ENCODE data around the gene PMVK.
A peak's percentile ranks its signal among the peaks of the same experiment; 100 is the strongest.

The PMVK gene

DNA sequence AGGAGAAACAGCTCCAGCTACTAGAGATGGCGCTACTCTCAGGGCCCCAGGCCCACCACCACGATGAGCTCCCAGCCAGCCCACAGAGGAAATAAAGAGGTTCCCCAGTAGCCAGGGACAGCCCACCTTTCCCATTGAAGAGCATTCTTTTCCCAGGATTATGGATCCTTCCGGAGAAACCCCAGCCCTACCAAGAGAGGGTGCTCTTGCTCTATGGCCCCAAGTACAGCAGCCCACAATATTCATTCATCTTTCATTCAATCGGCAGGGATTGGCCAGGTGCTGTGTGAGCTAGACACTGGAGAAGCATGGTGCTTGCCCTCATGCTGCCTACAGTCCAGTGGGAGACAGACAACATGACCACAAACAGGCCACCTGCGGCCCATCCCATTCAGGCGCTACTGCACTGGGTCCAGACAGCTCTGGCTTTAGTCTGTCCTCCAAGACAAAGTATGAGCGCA, 29.9 kb downstream of the PMVK start:
- Histone ChIP-seq H3K36me3 (ENCODE audit: insufficient read depth, low read length) (no peaks in the 10 kb centered on the region), H3K4me3 (no peak overlapping the region), H3K9ac (ENCODE audit: insufficient read length) (no peak overlapping the region), H3K9me3 (ENCODE audit: low read depth, low read length) (no peaks in the 10 kb centered on the region), H3K27ac (no peak overlapping the region)
- TF ChIP-seq EZH2 (IDR thresholded peaks at IDR 0.05): no peak
- no peak for TF ChIP-seq POLR2AphosphoS5 (IDR thresholded peaks at IDR 0.05; ENCODE audit: borderline replicate concordance, low read depth, low read length)
- TF ChIP-seq FOXP2 (optimal IDR thresholded peaks at IDR 0.05; ENCODE audit: control extremely low read depth, extremely low read length, insufficient read depth): no peak
- DNase-seq (ENCODE audit: low read depth, low spot score): no peak

DNA sequence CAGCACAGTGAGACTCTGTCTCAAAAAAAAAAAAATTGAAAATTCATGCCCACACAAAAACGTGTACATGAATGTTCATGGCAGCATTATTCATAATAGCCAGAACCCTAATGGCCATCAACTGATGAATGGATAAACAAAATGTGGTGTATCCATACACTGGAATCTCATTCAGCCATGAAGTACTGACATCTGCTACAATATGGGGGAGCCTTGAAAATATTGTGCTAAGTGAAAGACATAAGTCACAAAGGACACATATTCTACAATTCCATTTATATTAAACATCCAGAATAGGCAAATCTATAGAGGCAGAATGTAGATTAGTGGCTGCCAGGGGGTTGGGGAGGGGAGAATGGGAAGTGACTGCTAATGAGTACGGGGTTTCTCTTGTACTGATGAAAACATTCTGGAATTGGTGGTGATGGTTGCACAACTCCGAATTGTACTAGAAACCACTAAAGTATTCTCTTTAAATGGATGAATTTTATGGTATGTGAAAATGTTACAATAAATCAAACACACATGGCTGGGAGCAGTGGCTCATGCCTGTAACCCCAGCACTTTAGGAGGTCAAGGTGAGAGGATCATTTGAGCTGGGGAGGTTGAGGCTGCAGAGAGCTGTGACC, 33.5 kb downstream of the PMVK start:
- no peak for TF ChIP-seq FOXP2 (optimal IDR thresholded peaks at IDR 0.05; ENCODE audit: control extremely low read depth, extremely low read length, insufficient read depth)
- TF ChIP-seq EZH2 (IDR thresholded peaks at IDR 0.05): no peak
- no peak for TF ChIP-seq POLR2AphosphoS5 (IDR thresholded peaks at IDR 0.05; ENCODE audit: borderline replicate concordance, low read depth, low read length)
- DNase-seq (ENCODE audit: low read depth, low spot score): no peak
- H3K36me3 ChIP-seq (ENCODE audit: insufficient read depth, low read length): no peaks in the 10 kb centered on the region

DNA sequence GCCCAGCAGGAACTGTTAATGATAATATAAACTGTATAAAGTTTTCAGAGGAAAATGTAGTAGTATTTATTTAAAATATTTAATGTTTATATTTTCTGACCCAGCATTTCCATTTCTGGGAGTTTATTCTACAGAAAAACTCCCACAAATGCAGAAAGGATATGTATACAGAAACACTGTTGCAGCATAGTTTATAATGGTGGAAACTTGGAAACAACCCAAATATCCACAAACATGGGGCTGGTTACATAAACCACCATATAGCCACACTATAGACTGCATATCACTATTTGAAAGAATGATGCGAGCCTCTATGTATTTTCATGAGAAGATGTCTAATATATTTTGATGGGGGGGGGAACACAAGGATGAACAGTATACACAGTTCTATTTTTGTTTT, 34.9 kb downstream of the PMVK start:
- no peak for DNase-seq (ENCODE audit: low read depth, low spot score)
- H3K27ac ChIP-seq: no peak overlapping the region
- H3K4me3 ChIP-seq: no peak overlapping the region
- no peak for TF ChIP-seq POLR2AphosphoS5 (IDR thresholded peaks at IDR 0.05; ENCODE audit: borderline replicate concordance, low read depth, low read length)
- no peaks in the 10 kb centered on the region for H3K36me3 ChIP-seq (ENCODE audit: insufficient read depth, low read length)
- H3K9me3 ChIP-seq (ENCODE audit: low read depth, low read length): no peaks in the 10 kb centered on the region
- no peak overlapping the region for H3K9ac ChIP-seq (ENCODE audit: insufficient read length)

More for the DNA sequence above, 33.5 kb downstream of the PMVK start:
- H3K27ac ChIP-seq: no peak overlapping the region
- H3K4me3 ChIP-seq: no peak overlapping the region
- H3K9ac ChIP-seq (ENCODE audit: insufficient read length): no peak overlapping the region
- no peaks in the 10 kb centered on the region for H3K9me3 ChIP-seq (ENCODE audit: low read depth, low read length)

GRCh38 chr1:154899041-154899440, 37.5 kb downstream of the PMVK start:
- no peak overlapping the region for H3K9ac ChIP-seq (ENCODE audit: insufficient read length)
- no peak for DNase-seq (ENCODE audit: low read depth, low spot score)
- H3K4me3 ChIP-seq: no peak overlapping the region
- H3K36me3 ChIP-seq (ENCODE audit: insufficient read depth, low read length): no peaks in the 10 kb centered on the region
- H3K9me3 ChIP-seq (ENCODE audit: low read depth, low read length): no peaks in the 10 kb centered on the region
- H3K27ac ChIP-seq: no peak overlapping the region
- TF ChIP-seq FOXP2 (optimal IDR thresholded peaks at IDR 0.05; ENCODE audit: control extremely low read depth, extremely low read length, insufficient read depth): no peak
- TF ChIP-seq POLR2AphosphoS5 (IDR thresholded peaks at IDR 0.05; ENCODE audit: borderline replicate concordance, low read depth, low read length): no peak
- no peak for TF ChIP-seq EZH2 (IDR thresholded peaks at IDR 0.05)

DNA sequence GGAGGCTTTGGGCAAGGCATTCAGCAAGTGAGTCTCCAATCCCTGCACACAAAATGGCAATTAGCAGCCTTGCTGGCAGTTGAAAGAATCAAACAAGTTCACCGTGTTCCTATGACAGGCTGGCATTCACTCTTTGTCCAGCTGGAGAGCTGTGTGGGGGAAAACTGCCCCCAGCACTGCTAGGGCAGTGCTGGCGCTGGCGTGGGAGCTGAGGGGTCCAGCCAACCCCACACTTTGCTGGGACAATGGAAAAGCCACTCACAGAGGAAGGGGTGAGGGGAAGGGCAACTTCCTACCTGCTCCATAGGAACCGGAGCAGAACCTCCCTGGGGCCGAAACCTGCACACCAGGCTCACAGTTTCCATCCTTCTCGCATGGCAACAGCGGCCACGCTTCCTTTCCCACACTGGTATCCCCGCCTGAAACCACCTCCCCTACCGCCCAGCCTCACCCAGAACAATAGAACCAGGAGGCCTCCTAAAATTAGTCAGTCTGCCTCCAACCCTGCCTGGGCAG, 39.7 kb downstream of the PMVK start:
- Histone ChIP-seq H3K4me3 (no peak overlapping the region), H3K36me3 (ENCODE audit: insufficient read depth, low read length) (no peaks in the 10 kb centered on the region), H3K27ac (no peak overlapping the region), H3K9ac (ENCODE audit: insufficient read length) (no peak overlapping the region), H3K9me3 (ENCODE audit: low read depth, low read length) (no peaks in the 10 kb centered on the region)
- DNase-seq (ENCODE audit: low read depth, low spot score): no peak
- TF ChIP-seq POLR2AphosphoS5 (IDR thresholded peaks at IDR 0.05; ENCODE audit: borderline replicate concordance, low read depth, low read length) (no peak), EZH2 (IDR thresholded peaks at IDR 0.05) (no peak), FOXP2 (optimal IDR thresholded peaks at IDR 0.05; ENCODE audit: control extremely low read depth, extremely low read length, insufficient read depth) (no peak)

DNA sequence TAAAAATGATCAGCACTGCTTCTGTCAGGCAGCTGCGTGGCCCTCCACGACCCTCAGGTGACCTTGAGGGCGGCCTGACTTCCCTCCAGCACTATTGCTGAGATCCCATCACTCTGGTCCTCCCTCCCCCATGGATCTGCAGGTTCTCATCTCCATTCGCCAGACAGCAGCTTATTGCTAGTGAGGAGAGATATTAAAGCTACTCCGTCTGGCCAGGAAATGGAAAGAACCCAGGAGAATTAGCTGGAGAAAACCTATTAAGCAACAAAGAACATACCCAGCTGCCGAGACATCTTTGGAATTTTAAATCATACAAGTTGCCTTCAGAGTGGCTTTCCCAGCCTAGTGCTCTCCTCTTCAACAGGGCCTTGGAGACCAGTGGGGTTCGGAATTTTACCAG, 40.7 kb downstream of the PMVK start:
- H3K4me3 ChIP-seq: no peak overlapping the region
- no peak for TF ChIP-seq POLR2AphosphoS5 (IDR thresholded peaks at IDR 0.05; ENCODE audit: borderline replicate concordance, low read depth, low read length)
- no peak for TF ChIP-seq EZH2 (IDR thresholded peaks at IDR 0.05)
- TF ChIP-seq FOXP2 (optimal IDR thresholded peaks at IDR 0.05; ENCODE audit: control extremely low read depth, extremely low read length, insufficient read depth): no peak
- no peaks in the 10 kb centered on the region for H3K36me3 ChIP-seq (ENCODE audit: insufficient read depth, low read length)
- no peak overlapping the region for H3K9ac ChIP-seq (ENCODE audit: insufficient read length)
- H3K27ac ChIP-seq: peak overlapping the region; percentile 27; the same call in 1 of the 2 replicates
- no peak for DNase-seq (ENCODE audit: low read depth, low spot score)
- no peaks in the 10 kb centered on the region for H3K9me3 ChIP-seq (ENCODE audit: low read depth, low read length)

- Histone ChIP-seq H3K4me3 (no peak overlapping the region), H3K27ac (no peak overlapping the region), H3K36me3 (ENCODE audit: insufficient read depth, low read length) (no peaks in the 10 kb centered on the region), H3K9ac (ENCODE audit: insufficient read length) (no peak overlapping the region), H3K9me3 (ENCODE audit: low read depth, low read length) (no peaks in the 10 kb centered on the region)
- DNase-seq (ENCODE audit: low read depth, low spot score): no peak
- no peak for TF ChIP-seq EZH2 (IDR thresholded peaks at IDR 0.05)
- TF ChIP-seq POLR2AphosphoS5 (IDR thresholded peaks at IDR 0.05; ENCODE audit: borderline replicate concordance, low read depth, low read length): no peak
- no peak for TF ChIP-seq FOXP2 (optimal IDR thresholded peaks at IDR 0.05; ENCODE audit: control extremely low read depth, extremely low read length, insufficient read depth)
These were observed 45.1 kb downstream of the PMVK start for GRCh38 chr1:154891452-154891851.

DNA sequence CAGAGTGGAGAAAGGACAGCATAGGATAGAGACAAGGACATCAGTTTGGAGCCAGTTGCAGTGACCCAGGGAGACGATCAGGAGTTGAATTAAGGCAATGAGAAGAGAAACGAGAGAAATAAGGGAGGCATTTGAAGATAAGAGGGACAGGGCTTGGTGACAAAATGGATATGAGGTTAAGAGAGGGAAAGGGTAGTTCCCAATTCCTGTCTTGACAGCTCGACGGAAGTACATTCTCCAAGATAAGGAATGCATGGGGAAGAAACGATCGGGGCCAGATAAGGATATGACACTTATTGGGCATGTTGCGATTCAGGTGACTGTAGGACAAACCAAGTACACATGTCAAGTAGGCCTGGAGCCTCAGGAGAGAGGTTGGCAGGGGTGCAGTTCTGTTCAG, 47.8 kb downstream of the PMVK start:
- no peak for DNase-seq (ENCODE audit: low read depth, low spot score)
- TF ChIP-seq EZH2 (IDR thresholded peaks at IDR 0.05): no peak
- no peak for TF ChIP-seq FOXP2 (optimal IDR thresholded peaks at IDR 0.05; ENCODE audit: control extremely low read depth, extremely low read length, insufficient read depth)
- no peak for TF ChIP-seq POLR2AphosphoS5 (IDR thresholded peaks at IDR 0.05; ENCODE audit: borderline replicate concordance, low read depth, low read length)
- Histone ChIP-seq H3K4me3 (no peak overlapping the region), H3K36me3 (ENCODE audit: insufficient read depth, low read length) (no peaks in the 10 kb centered on the region), H3K9me3 (ENCODE audit: low read depth, low read length) (no peaks in the 10 kb centered on the region), H3K9ac (ENCODE audit: insufficient read length) (no peak overlapping the region), H3K27ac (no peak overlapping the region)
